ENCODE results near the gene PWP1.

The PWP1 gene

DNA sequence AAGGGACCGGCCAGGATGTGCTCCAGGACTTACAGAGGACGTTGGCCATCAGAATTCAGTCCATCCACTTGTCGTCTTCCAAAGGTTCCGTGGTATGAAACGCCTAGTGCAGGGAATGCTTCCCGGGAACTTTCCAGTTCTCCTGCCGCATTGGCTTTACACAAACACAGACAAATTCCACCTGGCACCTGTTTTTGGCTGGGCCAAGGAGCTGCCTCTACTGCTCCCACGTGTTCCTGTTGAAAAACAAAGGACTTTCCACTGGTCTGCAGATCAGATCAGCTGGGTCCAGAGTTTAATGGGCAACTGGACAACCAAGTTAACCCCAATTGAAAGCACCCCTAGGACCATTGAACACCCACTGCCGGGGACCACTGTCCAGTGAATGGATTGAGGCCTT, 28.0 kb upstream of the PWP1 start:
- Mint-ChIP-seq H3K4me1 (ENCODE audit: low read depth) (peaks cover 31% of the 10 kb centered on the region), H3K27me3 (no peaks in the 10 kb centered on the region), H3K27ac (no peak overlapping the region), H3K9me3 (no peaks in the 10 kb centered on the region), H3K4me3 (no peak overlapping the region), H3K36me3 (ENCODE audit: low read depth) (no peaks in the 10 kb centered on the region)
- intact Hi-C loops (cut with micrococcal nuclease), result no loop called here

DNA sequence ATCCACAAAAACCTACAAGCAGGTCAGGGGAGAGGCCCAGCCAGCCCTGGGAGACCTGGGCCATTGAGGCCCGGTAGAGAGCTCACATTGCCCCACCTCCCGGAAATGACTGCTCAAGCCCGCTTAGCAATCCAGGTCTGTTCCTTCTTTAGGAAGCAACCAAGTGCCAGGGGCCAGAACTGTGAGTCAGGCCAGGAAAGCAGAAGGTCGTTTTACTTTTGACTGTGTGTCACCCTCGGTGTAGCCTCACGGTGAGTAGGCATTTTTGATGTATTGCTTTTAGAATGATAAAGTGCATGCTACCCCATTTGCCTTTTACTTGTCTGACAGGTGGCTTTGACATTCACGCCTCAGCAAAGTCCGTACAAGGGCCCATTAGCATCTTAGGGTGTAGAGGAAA, 25.4 kb upstream of the PWP1 start:
- Mint-ChIP-seq H3K9me3 (no peaks in the 10 kb centered on the region), H3K27ac (peak overlapping the region; percentile 41), H3K36me3 (ENCODE audit: low read depth) (no peaks in the 10 kb centered on the region), H3K27me3 (peaks cover 2% of the 10 kb centered on the region), H3K4me3 (no peak overlapping the region), H3K4me1 (ENCODE audit: low read depth) (peaks cover 43% of the 10 kb centered on the region)
- intact Hi-C loops (cut with micrococcal nuclease), result no loop called here

DNA sequence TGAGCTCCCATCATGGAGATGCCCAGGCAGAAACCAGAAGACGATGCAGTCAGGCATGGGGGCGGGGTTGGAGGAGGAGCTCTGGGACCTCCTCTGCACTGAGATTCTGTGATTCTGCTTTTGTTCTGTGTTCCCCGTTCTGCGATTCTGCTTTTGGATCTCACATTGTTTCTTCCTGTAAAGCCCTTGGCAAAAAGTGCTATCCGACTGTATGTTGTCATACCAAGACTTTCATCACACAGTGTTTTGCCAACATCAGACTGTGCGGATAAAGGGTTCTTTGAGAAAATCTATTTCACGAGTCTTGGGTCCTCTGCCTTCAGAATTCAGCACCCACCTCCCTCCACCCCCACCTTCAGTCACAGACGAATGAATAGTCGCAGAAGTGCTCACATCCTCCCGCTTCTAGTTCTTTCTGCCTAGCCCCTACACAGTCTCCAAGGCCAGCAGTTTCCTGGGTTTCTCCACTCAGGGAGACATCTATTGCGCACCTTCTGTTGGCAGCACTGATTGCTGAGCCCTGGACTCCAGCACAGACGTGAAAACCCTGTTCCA, 24.7 kb upstream of the PWP1 start:
- Mint-ChIP-seq H3K27me3 (peaks cover 4% of the 10 kb centered on the region), H3K9me3 (no peaks in the 10 kb centered on the region), H3K4me1 (ENCODE audit: low read depth) (peaks cover 43% of the 10 kb centered on the region), H3K4me3 (no peak overlapping the region), H3K36me3 (ENCODE audit: low read depth) (no peaks in the 10 kb centered on the region), H3K27ac (peak overlapping the region; percentile 41)
- intact Hi-C loops (cut with micrococcal nuclease), result no loop called here

DNA sequence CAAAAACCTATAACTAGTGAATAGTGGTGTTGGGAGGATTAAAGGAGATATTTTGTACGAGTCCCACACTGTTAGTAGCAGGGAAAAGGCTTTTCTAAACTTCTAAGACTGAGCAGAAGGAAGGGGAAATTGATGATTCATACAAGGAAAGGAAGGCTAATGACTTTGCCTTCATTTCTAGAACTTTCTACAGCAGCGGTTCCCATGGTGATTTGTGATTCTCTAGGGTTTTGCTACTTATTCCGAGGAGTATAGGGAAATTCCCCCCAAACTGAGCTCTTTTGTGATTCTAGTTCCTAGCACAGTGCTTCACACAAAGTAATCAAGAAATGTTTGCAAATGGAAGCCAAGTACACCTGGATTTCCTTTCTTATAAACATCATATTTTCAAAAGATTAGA, 23.8 kb upstream of the PWP1 start:
- Mint-ChIP-seq H3K27ac (no peak overlapping the region), H3K36me3 (ENCODE audit: low read depth) (no peaks in the 10 kb centered on the region), H3K4me3 (no peak overlapping the region), H3K4me1 (ENCODE audit: low read depth) (peaks cover 43% of the 10 kb centered on the region), H3K9me3 (no peaks in the 10 kb centered on the region), H3K27me3 (peaks cover 7% of the 10 kb centered on the region)
- intact Hi-C loops (cut with micrococcal nuclease), result no loop called here

DNA sequence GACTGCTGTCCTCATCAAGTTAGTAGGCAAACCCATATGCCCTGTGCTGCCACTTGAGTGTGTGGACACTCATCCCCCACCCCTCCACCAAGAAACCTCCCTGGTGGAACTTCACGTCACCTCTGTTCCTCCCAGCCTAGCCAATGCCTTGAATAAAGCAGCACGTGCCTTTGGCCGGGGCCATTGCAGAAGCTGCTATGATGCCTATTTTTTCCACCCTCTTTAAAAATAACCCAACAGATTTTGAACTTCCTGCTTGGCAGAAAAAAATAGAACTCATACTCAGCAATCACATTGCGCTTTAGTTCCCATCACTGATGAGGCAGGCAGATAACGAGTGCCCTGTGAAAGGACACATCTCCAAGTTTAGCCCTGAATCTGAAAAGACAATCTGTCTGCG, 23.1 kb upstream of the PWP1 start:
- peaks cover 7% of the 10 kb centered on the region for H3K27me3 Mint-ChIP-seq

DNA sequence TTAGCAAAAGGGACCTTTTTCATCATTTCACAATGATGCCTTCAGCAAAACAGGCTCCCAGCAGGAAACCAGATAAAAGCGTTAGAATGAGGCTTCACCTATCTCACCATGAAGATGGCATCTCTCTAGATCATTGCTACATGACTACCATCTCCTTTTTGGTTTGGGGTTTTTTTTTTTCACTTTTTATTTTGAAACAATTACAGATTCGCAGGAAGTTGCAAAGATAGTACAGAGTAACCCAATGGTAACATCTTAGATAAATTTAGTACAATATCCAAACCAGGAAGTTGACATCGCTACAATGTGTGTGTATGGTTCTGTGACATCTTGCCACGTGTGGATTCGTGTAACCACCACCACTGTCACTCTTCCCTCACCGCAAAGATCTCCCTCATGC, 22.3 kb upstream of the PWP1 start:
- H3K4me3 Mint-ChIP-seq, result no peak overlapping the region
- H3K4me1 Mint-ChIP-seq (ENCODE audit: low read depth), result peaks cover 43% of the 10 kb centered on the region
- no peaks in the 10 kb centered on the region for H3K9me3 Mint-ChIP-seq
- no peaks in the 10 kb centered on the region for H3K36me3 Mint-ChIP-seq (ENCODE audit: low read depth)
- intact Hi-C loops (cut with micrococcal nuclease), result no loop called here
- H3K27me3 Mint-ChIP-seq, result peaks cover 7% of the 10 kb centered on the region
- H3K27ac Mint-ChIP-seq, result no peak overlapping the region

More for the DNA sequence above, 23.1 kb upstream of the PWP1 start:
- H3K4me1 Mint-ChIP-seq (ENCODE audit: low read depth), result peaks cover 43% of the 10 kb centered on the region
- H3K27ac Mint-ChIP-seq, result peak overlapping the region; percentile 19
- intact Hi-C loops (cut with micrococcal nuclease), result no loop called here
- H3K36me3 Mint-ChIP-seq (ENCODE audit: low read depth), result no peaks in the 10 kb centered on the region
- H3K4me3 Mint-ChIP-seq, result no peak overlapping the region
- H3K9me3 Mint-ChIP-seq, result no peaks in the 10 kb centered on the region

DNA sequence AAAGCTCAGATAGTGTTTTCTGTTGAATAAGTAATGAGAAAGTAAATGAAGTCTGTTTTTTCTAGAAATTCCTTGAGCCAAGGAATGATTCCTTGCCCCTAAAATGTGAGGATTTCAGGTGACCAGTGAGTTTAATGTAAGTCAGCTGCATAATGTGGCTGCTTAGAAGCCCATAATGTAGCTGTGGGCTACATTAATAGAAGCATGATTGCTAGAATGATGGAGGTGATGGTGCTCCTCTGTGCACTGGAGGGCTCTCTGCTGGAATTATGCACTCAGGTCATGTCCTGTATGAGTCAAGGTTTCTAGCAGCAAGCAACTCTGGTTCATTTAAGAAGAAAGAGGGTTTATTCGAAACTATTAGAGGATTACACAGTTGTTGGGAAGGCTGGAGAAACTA, 19.6 kb upstream of the PWP1 start:
- Mint-ChIP-seq H3K4me1 (ENCODE audit: low read depth) (peaks cover 32% of the 10 kb centered on the region), H3K9me3 (no peaks in the 10 kb centered on the region), H3K27me3 (peaks cover 9% of the 10 kb centered on the region), H3K36me3 (ENCODE audit: low read depth) (no peaks in the 10 kb centered on the region), H3K4me3 (no peak overlapping the region), H3K27ac (no peak overlapping the region)
- intact Hi-C loops (cut with micrococcal nuclease), result no loop called here

DNA sequence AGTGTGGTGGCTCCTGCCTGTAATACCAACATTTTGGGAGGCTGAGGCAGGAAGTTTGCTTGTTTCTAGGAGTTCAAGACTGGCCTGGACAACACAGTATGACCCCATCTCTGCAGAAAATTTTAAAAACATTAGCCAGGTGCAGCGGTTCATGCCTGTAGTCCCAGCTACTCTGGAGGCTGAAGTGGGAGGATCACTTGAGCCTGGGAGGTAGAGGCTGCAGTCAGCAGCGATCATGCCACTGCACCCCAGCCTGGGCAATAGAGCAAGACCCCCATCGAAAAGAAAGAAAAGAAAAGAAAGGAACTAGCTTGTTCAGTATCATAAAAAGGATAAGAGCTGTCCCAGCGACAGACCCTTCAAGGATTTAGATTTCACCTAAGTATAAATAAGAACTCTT, 18.1 kb upstream of the PWP1 start:
- Mint-ChIP-seq H3K4me3 (no peak overlapping the region), H3K27ac (no peak overlapping the region), H3K36me3 (ENCODE audit: low read depth) (no peaks in the 10 kb centered on the region), H3K9me3 (no peaks in the 10 kb centered on the region), H3K4me1 (ENCODE audit: low read depth) (peaks cover 21% of the 10 kb centered on the region), H3K27me3 (peaks cover 11% of the 10 kb centered on the region)
- intact Hi-C loops (cut with micrococcal nuclease), result no loop called here

DNA sequence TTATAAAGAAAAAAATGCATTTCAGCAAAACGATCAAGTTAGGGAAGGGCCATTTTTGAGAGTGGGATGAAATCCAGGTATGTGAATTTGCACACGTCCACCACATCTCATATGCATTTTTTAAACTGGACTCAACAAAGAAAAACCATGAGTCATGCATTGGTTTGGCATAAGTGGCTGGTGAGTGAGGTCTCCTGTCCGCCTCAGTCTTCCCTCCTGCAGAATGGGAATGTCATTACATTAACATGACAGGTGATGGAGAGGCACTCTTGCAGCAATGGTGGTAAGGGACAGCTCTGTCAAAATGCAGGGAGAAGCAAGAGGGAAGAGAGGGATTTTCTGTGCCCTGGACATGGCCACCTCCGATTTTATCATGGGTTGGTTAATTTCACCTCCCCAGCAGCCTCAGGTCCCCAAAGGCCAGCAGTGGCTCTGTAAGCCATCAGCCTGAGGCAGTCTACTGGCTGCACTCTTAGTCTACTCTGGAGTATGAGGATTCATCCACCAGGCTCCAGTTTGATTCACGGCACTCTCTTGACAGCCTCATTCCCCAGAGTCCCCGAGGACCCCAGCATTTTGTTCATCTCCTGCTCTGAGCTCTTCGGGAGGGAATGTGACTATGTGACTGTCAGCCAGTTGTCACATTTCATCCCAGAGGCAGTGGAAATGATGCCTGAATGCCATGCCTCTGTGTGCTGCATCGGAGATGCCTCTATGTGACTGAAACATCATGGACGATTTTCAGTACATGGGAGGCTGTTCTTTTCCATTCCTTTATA, 17.1 kb upstream of the PWP1 start:
- intact Hi-C loops (cut with micrococcal nuclease), result no loop called here
- Mint-ChIP-seq H3K27me3 (peaks cover 10% of the 10 kb centered on the region), H3K4me3 (no peak overlapping the region), H3K4me1 (ENCODE audit: low read depth) (peaks cover 10% of the 10 kb centered on the region), H3K36me3 (ENCODE audit: low read depth) (no peaks in the 10 kb centered on the region), H3K9me3 (no peaks in the 10 kb centered on the region), H3K27ac (no peak overlapping the region)

DNA sequence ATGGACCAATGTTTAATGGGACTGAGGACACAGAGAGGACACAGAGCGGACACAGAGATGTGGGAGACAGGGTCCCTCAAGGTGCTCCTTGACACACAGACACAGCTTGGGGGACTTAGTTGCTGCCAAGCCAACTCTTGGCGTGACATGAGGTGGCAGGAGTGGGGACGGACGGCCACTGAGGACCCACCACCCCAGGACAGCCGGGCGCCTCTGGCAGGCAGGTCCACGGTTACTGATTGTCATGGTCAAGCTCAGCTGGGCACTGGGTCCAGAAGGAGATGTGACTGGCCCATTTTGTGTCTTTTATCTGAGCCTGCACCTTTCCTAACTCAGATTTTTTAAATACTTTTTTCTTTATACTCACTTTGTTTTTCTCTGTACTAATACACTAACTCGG, 15.7 kb upstream of the PWP1 start:
- intact Hi-C loops (cut with micrococcal nuclease), result no loop called here
- no peaks in the 10 kb centered on the region for H3K36me3 Mint-ChIP-seq (ENCODE audit: low read depth)
- peaks cover 9% of the 10 kb centered on the region for H3K27me3 Mint-ChIP-seq
- H3K4me1 Mint-ChIP-seq (ENCODE audit: low read depth), result peaks cover 8% of the 10 kb centered on the region
- H3K27ac Mint-ChIP-seq, result no peak overlapping the region
- no peaks in the 10 kb centered on the region for H3K9me3 Mint-ChIP-seq
- no peak overlapping the region for H3K4me3 Mint-ChIP-seq

DNA sequence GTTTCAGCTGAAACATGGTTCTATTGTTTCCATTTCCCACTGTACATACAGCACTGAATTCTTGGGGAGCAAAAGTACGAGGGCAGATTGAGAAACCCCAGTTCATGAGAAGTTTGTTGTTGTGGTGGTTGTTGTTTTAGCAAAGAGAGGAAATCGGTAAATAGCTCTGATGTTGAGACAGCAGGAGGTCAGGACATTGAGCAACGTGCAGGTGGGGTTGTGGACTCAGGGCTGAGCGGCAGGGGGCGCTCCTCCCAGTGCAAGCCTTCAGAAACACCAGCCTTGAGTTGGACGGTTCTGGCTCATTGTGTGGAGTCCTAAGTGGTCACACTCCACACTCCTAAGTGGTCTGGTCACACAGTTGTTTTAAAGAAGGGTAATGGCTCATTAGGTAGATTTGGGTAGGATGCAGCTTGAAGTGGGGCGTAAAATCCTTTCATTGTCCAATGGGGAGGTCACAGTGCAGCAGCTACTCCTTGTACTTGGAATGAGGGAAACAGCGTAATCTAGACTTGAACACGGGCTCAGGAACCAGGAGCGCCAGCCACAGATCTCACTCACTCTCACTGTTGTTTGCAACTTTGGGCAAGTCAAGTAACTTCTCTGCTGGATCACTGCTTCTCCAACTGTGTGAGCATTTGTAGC, 14.5 kb upstream of the PWP1 start:
- Mint-ChIP-seq H3K4me3 (no peak overlapping the region), H3K27me3 (peaks cover 6% of the 10 kb centered on the region), H3K4me1 (ENCODE audit: low read depth) (peaks cover 8% of the 10 kb centered on the region), H3K9me3 (no peaks in the 10 kb centered on the region), H3K36me3 (ENCODE audit: low read depth) (no peaks in the 10 kb centered on the region), H3K27ac (no peak overlapping the region)
- intact Hi-C loops (cut with micrococcal nuclease), result no loop called here

DNA sequence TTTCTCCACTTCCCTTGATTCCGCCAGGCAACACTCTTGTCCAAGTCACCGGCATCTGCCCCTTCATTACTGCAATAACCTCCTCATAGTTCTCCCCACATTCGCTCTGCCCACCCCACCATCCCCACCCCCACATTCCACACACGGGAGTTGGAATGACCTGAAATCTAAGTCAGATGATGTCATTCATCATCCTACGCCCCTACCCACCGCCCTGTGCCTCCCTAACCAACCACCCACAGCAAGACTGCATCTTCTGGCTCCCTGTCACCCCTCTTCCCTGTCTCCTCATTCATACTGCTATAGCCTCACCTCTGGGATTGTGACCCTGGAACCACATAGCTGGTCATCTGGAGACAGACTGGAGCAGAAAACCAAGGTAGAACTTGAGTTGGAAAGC, 7.9 kb upstream of the PWP1 start:
- Mint-ChIP-seq H3K27me3 (peaks cover 30% of the 10 kb centered on the region), H3K9me3 (no peaks in the 10 kb centered on the region), H3K4me3 (no peak overlapping the region), H3K36me3 (ENCODE audit: low read depth) (no peaks in the 10 kb centered on the region), H3K4me1 (ENCODE audit: low read depth) (peaks cover 5% of the 10 kb centered on the region), H3K27ac (no peak overlapping the region)
- intact Hi-C loops (cut with micrococcal nuclease), result no loop called here

DNA sequence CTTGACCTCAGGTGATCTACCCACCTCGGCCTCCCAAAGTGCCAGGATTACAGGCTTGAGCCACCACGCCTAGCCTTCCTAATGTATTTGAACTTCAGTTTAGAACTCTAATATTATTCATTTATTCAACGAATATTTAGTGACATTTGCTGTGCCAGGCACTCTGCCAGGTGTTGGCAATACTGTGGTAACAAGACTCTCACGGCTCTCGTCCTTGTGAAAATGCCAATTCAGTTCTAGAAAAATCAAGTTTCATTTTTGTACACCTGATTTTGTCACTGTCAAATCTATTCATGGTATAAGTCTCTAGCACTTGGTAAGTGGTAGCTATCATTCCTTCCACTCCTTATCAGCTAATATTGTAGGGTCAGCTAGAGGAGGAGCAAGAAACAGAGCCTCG, 6.3 kb upstream of the PWP1 start:
- Mint-ChIP-seq H3K36me3 (ENCODE audit: low read depth) (no peaks in the 10 kb centered on the region), H3K9me3 (no peaks in the 10 kb centered on the region), H3K27ac (no peak overlapping the region), H3K4me3 (no peak overlapping the region), H3K27me3 (peaks cover 30% of the 10 kb centered on the region), H3K4me1 (ENCODE audit: low read depth) (peaks cover 5% of the 10 kb centered on the region)
- intact Hi-C loops (cut with micrococcal nuclease), result no loop called here

DNA sequence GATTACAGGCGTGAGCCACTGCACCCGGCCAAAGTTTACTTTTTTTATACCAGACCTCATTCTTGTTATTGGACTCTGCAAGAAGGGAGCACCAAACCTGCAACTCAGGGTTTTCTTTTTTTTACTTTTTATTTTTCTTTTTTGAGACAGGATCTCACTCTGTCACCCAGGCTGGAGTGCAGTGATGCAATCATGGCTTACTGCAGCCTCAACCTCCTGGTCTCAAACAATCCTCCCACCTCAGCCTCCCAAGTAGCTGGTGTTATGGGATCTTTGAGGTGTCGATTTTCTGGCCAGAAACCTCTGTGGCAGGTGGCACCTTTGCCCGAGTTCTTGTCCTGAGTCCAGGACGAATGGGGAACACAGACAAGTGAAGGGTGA, 4.2 kb upstream of the PWP1 start:
- H3K9me3 Mint-ChIP-seq, result no peaks in the 10 kb centered on the region
- intact Hi-C loops (cut with micrococcal nuclease), result no loop called here

More for the DNA sequence above, 4.2 kb upstream of the PWP1 start:
- H3K4me3 Mint-ChIP-seq, result no peak overlapping the region
- peaks cover 10% of the 10 kb centered on the region for H3K36me3 Mint-ChIP-seq (ENCODE audit: low read depth)
- H3K27ac Mint-ChIP-seq, result no peak overlapping the region
- peaks cover 29% of the 10 kb centered on the region for H3K27me3 Mint-ChIP-seq
- peaks cover 15% of the 10 kb centered on the region for H3K4me1 Mint-ChIP-seq (ENCODE audit: low read depth)
